Urothelium cell line (cell line): ENCODE data around the gene ANO9.

Experiments used
- DNase-seq: peaks from one replicate; pipeline ENCODE4 v3.0.0; 2011; ENCODE audit warnings: low spot score, mixed read lengths
- FAIRE-seq: peaks from 2 replicates; lab custom pipeline; 2011; peaks lifted over from hg19 to GRCh38; lab: Jason Lieb, UNC

The ANO9 gene

DNA sequence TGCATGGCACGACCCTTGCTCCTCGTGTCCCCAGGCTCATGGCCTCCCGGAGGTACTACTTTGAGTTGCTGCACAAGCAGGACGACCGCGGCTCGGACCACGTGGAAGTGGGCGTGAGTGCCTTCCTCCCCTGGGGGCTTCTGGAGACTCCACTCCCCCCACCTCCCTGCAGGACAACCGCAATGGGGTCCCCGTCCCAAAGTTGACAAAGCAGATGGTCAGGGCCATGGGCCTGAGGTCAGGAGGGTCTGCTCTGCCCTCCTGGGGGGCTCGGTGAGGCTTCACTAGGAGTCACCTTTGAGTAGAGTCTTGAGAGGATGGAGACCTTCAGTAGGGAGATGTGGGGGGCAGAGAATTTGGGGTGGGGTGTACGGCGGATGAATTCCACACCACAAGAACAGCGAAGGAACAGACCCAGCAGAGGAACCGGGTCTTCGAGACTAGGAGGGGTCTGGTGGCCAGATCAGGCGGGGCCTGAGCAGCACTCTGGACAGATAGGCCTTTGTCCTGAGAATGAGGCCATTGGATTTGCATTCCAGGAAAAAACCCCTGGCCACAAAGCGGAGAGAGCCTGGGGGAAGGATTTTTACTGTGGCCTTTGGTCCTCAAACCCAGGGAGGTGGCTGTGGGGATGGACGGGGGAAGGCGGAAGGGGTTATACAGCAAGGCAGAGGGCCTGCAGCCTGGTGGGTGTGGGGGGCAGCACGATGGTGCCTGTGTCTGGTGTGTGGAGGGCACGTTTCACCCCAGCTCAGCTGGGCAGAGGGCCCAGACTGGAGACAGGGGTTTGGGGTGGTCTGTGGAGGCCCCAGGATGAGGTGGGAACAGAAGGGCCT is 67.9 kb downstream of the ANO9 start:
- no peak for FAIRE-seq
- DNase-seq = no peak

DNA sequence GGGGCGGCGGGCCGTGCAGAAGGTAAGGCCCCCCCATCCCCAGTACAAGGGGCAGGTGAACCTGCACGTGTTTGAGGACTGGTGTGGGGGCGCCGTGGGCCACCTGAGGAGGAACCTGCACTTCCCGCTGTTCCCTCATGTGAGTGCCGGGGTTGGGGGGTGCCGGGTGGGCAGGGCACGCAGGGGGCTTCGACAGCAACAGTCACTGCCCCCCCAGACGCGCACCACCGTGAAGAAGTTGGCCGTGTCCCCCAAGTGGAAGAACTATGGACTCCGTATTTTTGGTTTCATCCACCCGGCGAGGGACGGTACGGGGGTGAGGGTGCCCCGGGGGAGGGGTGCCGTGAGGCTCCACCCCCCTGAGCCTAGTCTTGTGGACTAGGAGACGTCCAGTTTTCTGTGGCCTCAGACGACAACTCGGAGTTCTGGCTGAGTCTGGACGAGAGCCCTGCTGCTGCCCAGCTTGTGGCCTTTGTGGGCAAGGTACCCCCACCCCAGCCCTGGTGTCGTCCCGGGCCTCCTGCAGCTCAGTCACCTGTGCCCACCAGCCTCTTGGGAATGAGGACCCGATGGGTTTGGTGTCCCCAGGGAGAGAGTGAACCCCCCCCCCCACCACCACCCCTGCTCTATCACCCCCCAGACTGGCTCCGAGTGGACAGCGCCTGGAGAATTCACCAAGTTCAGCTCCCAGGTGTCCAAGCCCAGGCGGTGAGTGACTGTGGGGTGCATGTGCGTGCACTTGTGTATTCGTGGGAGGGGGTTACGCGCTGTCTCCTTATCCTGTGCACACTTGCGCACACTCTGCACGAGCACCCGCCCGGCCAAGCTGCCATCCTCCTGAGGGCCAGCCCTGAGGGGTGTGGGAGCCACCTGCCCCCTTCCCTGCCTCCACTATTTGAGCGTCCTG is 68.7 kb downstream of the ANO9 start:
- FAIRE-seq = no peak
- DNase-seq = no peak

DNA sequence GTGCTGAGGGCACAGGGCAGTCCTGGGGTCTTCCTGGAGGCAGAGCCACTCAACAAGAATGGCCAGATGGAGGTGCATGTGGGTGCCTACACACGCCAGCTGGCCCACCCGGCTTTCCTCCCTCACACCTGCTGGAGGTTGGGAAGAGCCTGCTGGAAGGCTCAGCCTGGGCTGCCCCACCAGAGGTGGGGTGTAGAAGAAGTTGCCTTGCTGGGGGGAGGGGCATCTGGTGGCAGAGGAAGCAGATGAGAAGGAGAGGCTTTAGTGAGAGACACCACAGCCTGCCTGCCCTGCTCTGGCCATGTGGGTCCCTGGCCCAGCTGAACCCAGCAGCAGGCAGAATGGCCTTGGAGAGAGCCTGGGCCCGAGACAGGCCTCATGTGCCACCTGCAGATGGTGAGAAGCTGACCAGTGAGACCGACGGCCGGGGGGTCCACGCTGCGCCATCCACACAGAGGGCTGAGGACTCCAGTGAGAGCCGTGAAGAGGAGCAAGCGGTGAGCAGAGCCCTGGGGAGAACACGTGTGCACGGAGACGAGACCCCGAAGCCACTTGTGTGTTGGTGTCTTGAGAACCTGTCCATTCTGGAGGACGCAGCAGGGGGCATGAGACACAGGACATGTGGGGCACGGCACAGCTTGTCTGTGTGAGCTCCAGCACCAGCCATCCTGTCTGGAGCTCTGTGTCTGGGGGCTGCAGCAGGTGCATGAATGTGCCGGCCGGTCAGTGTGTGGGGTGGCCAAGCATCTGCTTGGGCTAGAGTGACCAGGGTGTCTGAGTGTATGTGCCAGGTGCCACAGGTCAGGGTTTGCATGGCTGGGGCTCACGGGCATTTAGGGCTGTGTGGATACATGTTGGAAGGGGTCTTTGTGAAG is 69.9 kb downstream of the ANO9 start:
- no peak for DNase-seq
- no peak for FAIRE-seq

DNA sequence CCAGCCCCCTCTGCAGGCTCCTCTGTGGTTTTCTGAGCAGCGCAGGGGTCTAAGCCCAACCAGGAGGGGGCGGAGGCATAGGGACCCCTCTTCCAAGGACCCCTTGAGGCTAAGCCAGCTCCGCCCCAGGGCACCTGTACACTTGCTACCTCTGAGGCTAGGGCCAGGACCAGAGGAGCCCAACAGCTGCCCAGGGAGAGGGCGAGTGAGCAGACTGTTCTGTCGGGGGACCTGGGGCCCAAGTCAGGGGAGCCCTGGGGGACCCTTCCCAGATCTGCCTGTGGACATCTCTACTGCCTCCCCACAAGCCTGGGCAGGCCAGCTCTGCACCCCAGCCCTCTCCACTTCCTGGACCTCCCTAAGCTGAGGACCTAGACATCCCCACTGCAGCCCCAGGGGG is 70.8 kb downstream of the ANO9 start:
- DNase-seq (no peak), FAIRE-seq (no peak)

DNA sequence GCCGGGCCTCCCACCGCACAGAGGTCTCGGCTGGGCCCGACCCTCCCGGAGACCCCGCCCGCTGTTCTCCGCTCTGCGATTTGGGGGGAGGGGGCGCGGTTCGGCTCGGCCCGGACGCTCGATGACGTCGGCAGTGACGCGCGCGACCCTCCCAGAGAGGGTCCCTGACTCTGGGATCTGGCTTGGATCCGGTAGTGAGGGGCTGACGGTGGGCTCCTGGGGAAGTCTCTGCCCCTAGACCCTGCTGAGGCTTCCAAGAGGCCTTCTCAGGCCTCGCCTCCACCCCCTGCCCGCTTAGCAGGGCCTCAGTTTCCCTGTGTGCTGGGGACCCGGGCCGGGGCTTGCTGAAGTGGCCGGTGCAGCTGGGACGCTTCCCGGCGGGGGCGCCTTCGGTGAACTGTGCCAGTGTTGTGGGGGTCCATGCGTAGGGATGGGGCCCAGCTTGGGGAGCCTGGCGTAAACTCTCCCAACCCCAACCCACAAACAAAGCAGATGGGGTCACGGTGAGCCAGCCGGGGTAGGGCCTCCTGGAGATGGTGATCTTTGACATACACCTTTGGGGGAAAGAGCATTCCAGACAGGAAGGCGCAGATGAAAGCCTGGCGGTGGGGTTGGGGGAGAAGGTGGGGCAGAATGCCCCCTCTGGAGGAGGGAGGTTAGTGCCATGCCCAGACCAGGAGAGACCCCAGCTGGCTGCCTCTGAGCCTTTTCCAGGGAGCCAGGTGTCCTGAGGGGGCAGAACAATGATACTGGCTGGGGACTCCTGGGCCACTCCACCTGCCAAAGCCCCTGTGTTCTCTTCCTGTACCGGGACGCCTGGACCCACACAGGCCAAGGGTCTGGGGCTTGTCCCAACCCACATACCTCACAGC is 71.5 kb downstream of the ANO9 start:
- FAIRE-seq = no peak
- no peak for DNase-seq

DNA sequence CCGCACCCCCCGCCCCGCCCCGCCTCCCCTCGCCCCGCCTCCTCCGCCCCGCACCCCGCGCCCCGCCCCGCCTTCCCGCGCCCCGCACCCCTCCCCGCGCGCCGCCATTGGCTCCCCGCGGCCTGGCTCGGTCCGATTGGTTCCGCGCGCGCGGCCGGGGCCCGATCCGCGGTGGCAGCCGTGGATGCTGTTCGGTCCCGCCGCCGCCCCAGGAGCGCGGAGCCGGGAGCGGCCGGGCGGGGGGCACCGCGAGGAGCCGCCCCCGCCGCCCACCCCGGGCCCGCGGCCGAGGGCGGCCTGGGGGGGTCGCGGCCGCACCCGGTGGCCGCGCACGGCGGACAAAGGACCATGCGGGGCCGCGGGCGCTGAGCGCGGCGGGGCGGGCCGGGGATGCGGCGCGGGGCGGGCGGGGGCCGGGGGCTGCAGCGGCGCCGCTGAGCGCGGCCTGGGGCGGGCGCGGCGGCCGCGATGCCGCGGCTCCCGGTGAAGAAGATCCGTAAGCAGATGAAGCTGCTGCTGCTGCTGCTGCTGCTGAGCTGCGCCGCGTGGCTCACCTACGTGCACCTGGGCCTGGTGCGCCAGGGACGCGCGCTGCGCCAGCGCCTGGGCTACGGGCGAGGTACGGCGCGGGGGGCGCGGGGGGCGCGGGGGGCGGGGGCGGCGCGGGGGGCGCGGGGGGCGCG is 72.3 kb downstream of the ANO9 start, which contains the start of gene B4GALNT4:
TSS of gene B4GALNT4 (plus strand) at position 164 of the 683 bp plus-strand sequence. CDS start at position 469, 305 bp downstream.
- peak; percentile 61 for DNase-seq
- no peak for FAIRE-seq

DNA sequence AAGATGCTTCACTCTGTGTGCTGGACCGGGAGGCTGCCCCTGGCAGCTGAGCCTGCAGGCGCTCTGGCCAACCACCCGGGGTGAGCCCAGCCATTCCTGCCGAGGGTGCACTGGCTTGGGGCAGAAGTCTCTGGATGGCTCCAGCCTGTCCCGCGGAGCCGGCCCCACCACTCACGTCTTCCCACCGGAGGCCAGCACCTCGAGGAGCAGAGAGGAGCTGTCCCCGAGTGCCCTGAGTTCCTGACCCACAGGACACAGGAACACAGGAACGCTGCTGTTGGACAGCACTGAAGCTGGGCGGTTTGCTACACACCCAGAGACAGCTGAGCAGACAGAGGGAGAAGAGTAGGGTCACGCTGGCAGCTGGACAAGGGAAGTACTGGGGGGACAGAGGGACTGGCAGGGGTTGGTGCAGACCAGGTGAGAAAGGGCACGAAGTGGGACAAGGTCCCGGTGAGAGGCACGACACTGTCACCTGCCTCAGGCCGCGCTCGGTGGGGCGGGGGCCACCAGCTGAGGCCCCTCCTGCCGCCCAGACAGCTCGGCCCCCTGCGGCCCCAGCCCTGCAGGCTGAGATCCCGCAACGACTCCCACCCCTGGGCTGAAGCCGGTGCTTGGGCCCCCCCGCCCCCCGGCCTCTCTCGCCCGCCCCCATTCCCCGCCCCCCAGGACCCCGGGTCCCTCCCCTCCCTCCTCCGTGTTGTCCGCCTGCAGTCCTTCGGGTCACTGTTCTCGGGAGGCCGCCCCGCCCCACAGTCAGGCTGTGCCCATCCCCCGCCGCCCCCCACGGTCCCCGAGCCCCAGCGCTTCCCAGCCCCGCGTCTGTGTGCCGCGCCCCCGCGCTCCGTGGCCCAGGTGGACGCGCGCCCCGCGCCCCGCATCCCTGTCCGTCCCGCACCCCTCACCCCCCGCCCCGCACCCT is 73.1 kb downstream of the ANO9 start:
- FAIRE-seq (no peak), DNase-seq (peak; percentile 32)

DNA sequence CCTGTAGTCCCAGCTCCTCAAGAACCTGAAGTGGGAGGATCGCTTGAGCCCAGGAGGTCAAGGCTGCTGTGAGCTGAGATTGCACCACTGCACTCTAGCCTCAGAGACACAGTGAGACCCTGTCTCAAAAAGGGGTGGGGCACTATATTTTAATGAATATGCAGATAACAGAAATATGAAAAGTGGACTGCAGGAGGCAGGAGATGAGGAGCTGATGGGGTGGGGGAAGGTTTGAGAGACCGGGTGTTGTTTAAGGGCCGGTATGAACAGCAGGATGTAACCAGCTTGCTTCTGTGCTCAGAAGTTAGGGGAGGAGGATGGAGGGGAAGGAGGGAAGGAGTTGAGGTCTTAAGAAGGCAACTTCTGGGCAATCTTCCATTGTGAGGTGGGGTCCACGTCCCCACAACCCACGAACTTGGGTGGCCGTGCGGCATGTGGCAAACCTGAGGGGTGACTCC is 73.8 kb downstream of the ANO9 start:
- DNase-seq (no peak), FAIRE-seq (no peak)
